Neural progenitor cell (in vitro differentiated cells): ENCODE results near the gene HPGD.

Experiments used
- EZH2 ChIP-seq: fragments of 200-600 bp; sonication (generic); IDR thresholded peaks from 2 replicates; pipeline ENCODE4 v1.6.1; 2017; ENCODE audit warnings: antibody characterized with exemption, mild to moderate bottlenecking, moderate library complexity
- TF ChIP-seq, protein P1 (sequence below): fragments of 200-600 bp; sonication (generic); IDR thresholded peaks from 2 replicates; pipeline ENCODE4 v1.5.1; 2017; ENCODE audit warnings: antibody characterized with exemption, mild to moderate bottlenecking

- TF ChIP-seq, protein P1, sequence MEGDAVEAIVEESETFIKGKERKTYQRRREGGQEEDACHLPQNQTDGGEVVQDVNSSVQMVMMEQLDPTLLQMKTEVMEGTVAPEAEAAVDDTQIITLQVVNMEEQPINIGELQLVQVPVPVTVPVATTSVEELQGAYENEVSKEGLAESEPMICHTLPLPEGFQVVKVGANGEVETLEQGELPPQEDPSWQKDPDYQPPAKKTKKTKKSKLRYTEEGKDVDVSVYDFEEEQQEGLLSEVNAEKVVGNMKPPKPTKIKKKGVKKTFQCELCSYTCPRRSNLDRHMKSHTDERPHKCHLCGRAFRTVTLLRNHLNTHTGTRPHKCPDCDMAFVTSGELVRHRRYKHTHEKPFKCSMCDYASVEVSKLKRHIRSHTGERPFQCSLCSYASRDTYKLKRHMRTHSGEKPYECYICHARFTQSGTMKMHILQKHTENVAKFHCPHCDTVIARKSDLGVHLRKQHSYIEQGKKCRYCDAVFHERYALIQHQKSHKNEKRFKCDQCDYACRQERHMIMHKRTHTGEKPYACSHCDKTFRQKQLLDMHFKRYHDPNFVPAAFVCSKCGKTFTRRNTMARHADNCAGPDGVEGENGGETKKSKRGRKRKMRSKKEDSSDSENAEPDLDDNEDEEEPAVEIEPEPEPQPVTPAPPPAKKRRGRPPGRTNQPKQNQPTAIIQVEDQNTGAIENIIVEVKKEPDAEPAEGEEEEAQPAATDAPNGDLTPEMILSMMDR: no peak
- TF ChIP-seq EZH2: no peak
Observed at GRCh38 chr4:174494726-174495125, 27.6 kb downstream of the HPGD start.
